DMS53 (cell line): ENCODE data around the gene KRT7.

Source experiments
- DNase-seq: peaks from one replicate; lab custom pipeline; 2025; lab: John Stamatoyannopoulos, UW

KRT7 gene

GRCh38 chr12:52243856-52244614, 11.0 kb downstream of the KRT7 start:
- DNase-seq = peak; percentile 99

GRCh38 chr12:52244615-52244994, 11.6 kb downstream of the KRT7 start:
- DNase-seq = peak; percentile 81

- DNase-seq = peak; percentile 74
Measured at GRCh38 chr12:52245259-52245961, 12.4 kb downstream of the KRT7 start.

- DNase-seq = peak; percentile 68
Measured at GRCh38 chr12:52245962-52246569, 13.0 kb downstream of the KRT7 start.

GRCh38 chr12:52246720-52247621, 13.9 kb downstream of the KRT7 start:
- DNase-seq = peak; percentile 100

GRCh38 chr12:52247622-52248540, 14.8 kb downstream of the KRT7 start:
- DNase-seq = peak; percentile 91

GRCh38 chr12:52248541-52249461, 15.8 kb downstream of the KRT7 start:
- DNase-seq = no peak

- DNase-seq = no peak
Measured at GRCh38 chr12:52249511-52250047, 16.5 kb downstream of the KRT7 start.

- DNase-seq = no peak
Measured at GRCh38 chr12:52250048-52250990, 17.3 kb downstream of the KRT7 start.

GRCh38 chr12:52251367-52252051, 18.5 kb downstream of the KRT7 start:
- no peak for DNase-seq

- DNase-seq = peak; percentile 54
Measured at GRCh38 chr12:52252175-52252615, 19.2 kb downstream of the KRT7 start.

GRCh38 chr12:52252728-52253343, 19.8 kb downstream of the KRT7 start:
- no peak for DNase-seq

- DNase-seq = no peak
Measured at GRCh38 chr12:52253391-52254179, 20.5 kb downstream of the KRT7 start.

GRCh38 chr12:52254180-52254964, 21.3 kb downstream of the KRT7 start:
- no peak for DNase-seq

GRCh38 chr12:52254965-52255751, 22.1 kb downstream of the KRT7 start:
- no peak for DNase-seq
